Suprapubic skin (tissue), 4 donors: ENCODE results near the gene G6PD. TPM values are rescaled to one million over a fixed set of nuclear protein-coding genes. Genes with fewer than 3 reads are reported as not detected.

Source experiments
- DNase-seq, 2 donors: peaks; one replicate each; pipeline ENCODE4 v3.0.0-alpha.2; 2019; ENCODE audit warnings: low spot score in 2 of 2
- H3K27ac ChIP-seq: fragments of 200-600 bp; sonication (generic); one replicate; pipeline ENCODE4 v1.5.1; 2019
- H3K27me3 ChIP-seq: fragments of 200-600 bp; sonication (generic); one replicate; pipeline ENCODE4 v1.5.1; 2019
- H3K36me3 ChIP-seq: fragments of 200-600 bp; sonication (generic); one replicate; pipeline ENCODE4 v1.5.1; 2019
- H3K4me1 ChIP-seq: fragments of 200-600 bp; sonication (generic); one replicate; pipeline ENCODE4 v1.5.1; 2019
- H3K4me3 ChIP-seq: fragments of 200-600 bp; sonication (generic); one replicate; pipeline ENCODE4 v1.5.1; 2019; ENCODE audit warnings: mild to moderate bottlenecking
- H3K9me3 ChIP-seq: fragments of 200-600 bp; sonication (generic); one replicate; pipeline ENCODE4 v1.5.1; 2019
- EP300 ChIP-seq: sonication (generic); formaldehyde crosslinking; IDR thresholded peaks from one replicate; pipeline ENCODE4 v1.6.1; 2017; ENCODE audit warnings: antibody characterized with exemption
- POLR2A ChIP-seq, 2 donors: fragments of 450-650 bp; IDR thresholded peaks; one replicate each; pipeline ENCODE4 v1.6.1; 2017; ENCODE audit warnings: antibody characterized with exemption in 2 of 2, mild to moderate bottlenecking in 2 of 2, moderate library complexity in 2 of 2
- POLR2AphosphoS5 ChIP-seq, 3 donors: sonication (generic); formaldehyde crosslinking; IDR thresholded peaks; one replicate each; pipeline ENCODE4 v1.6.1; 2017; ENCODE audit warnings: antibody characterized with exemption in 3 of 3
- WGBS: methylation state at CpG from one replicate; pipeline ENCODE4 v1.1.5; 2018; 5-methylcytosine and 5-hydroxymethylcytosine counted together
- total RNA-seq, 4 donors: library from RNA; depleted of rRNA; stranded (reverse); fragments of >200 nt; gene quantifications; one replicate each; pipeline ENCODE4 v1.1.0, GENCODE V29; 2016
- TF ChIP-seq, protein P1 (sequence below), 2 donors: fragments of 200-600 bp in 1 of 2; fragments of 450-650 bp in 1 of 2; sonication (generic) in 1 of 2; IDR thresholded peaks; one replicate each; pipeline ENCODE4 v1.5.1; 2016 to 2019; ENCODE audit warnings: antibody characterized with exemption in 2 of 2, mild to moderate bottlenecking in 1 of 2, moderate library complexity in 1 of 2

G6PD gene
- total RNA-seq, 4 donors from 2014 or later: 22.6 to 60.4 (median 42.0) TPM

DNA sequence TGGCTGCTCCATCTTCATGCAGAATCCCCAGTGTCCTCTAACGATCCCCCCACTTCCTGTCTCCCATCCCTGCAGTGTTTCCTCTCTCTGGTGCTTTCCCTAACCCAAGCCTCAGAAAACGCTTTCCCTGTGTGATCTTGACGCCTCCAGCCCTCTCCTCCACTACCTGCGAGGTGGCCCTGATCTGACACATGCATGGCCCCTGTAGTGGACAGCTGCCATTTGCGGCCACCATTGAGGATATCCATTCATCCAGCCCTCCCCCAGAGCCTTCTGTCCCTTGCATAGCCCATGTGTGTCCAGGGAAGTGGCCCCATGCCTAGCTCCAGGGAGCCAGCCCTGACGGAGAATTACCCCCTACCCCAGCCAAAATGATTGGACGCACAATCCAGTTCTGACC lies 63.3 kb downstream of the G6PD start:
- no peak overlapping the region for H3K27ac ChIP-seq
- no peak for TF ChIP-seq POLR2AphosphoS5 (IDR thresholded peaks at IDR 0.05)
- TF ChIP-seq, protein P1, sequence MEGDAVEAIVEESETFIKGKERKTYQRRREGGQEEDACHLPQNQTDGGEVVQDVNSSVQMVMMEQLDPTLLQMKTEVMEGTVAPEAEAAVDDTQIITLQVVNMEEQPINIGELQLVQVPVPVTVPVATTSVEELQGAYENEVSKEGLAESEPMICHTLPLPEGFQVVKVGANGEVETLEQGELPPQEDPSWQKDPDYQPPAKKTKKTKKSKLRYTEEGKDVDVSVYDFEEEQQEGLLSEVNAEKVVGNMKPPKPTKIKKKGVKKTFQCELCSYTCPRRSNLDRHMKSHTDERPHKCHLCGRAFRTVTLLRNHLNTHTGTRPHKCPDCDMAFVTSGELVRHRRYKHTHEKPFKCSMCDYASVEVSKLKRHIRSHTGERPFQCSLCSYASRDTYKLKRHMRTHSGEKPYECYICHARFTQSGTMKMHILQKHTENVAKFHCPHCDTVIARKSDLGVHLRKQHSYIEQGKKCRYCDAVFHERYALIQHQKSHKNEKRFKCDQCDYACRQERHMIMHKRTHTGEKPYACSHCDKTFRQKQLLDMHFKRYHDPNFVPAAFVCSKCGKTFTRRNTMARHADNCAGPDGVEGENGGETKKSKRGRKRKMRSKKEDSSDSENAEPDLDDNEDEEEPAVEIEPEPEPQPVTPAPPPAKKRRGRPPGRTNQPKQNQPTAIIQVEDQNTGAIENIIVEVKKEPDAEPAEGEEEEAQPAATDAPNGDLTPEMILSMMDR (IDR thresholded peaks at IDR 0.05): no peak
- no peak for TF ChIP-seq POLR2A (IDR thresholded peaks at IDR 0.05)
- no peak for TF ChIP-seq EP300
- no peak for DNase-seq
- no peaks in the 10 kb centered on the region for H3K36me3 ChIP-seq
- no peak overlapping the region for H3K4me3 ChIP-seq
- 82% methylated on average over 7 of the region's 7 CpGs for WGBS
- H3K4me1 ChIP-seq: peaks cover 26% of the 10 kb centered on the region
- no peaks in the 10 kb centered on the region for H3K9me3 ChIP-seq
- no peaks in the 10 kb centered on the region for H3K27me3 ChIP-seq

GRCh38 chrX:154482786-154483185 lies 63.9 kb downstream of the G6PD start:
- Histone ChIP-seq H3K36me3 (no peaks in the 10 kb centered on the region), H3K4me1 (peaks cover 32% of the 10 kb centered on the region), H3K9me3 (no peaks in the 10 kb centered on the region), H3K4me3 (no peak overlapping the region), H3K27ac (no peak overlapping the region), H3K27me3 (no peaks in the 10 kb centered on the region)
- TF ChIP-seq POLR2AphosphoS5 (IDR thresholded peaks at IDR 0.05): no peak
- TF ChIP-seq EP300: no peak
- no peak for TF ChIP-seq POLR2A (IDR thresholded peaks at IDR 0.05)
- TF ChIP-seq, protein P1 (IDR thresholded peaks at IDR 0.05): no peak
- no peak for DNase-seq
- 75% methylated on average over 4 of the region's 7 CpGs for WGBS

GRCh38 chrX:154481911-154482601 lies 64.6 kb downstream of the G6PD start:
- H3K4me1 ChIP-seq: peaks cover 31% of the 10 kb centered on the region
- H3K36me3 ChIP-seq: no peaks in the 10 kb centered on the region
- WGBS: 76% methylated on average over 11 of the region's 14 CpGs
- H3K27ac ChIP-seq: no peak overlapping the region
- no peaks in the 10 kb centered on the region for H3K27me3 ChIP-seq
- H3K4me3 ChIP-seq: no peak overlapping the region
- no peaks in the 10 kb centered on the region for H3K9me3 ChIP-seq
- no peak for TF ChIP-seq EP300
- TF ChIP-seq POLR2AphosphoS5 (IDR thresholded peaks at IDR 0.05): no peak
- TF ChIP-seq, protein P1 (IDR thresholded peaks at IDR 0.05): no peak
- no peak for TF ChIP-seq POLR2A (IDR thresholded peaks at IDR 0.05)
- DNase-seq: peak in 1 of 2 donors; percentile 53

Other genes starting within 250 kb of the G6PD start
- gene FLNA, start 172.2 kb downstream of the G6PD start, total RNA-seq: 100 to 1,000 TPM; 374 to 402 (median 386) TPM
- gene EMD, start 167.6 kb downstream of the G6PD start, total RNA-seq: 10 to 100 TPM; 34.4 to 57.0 (median 53.0) TPM
- gene RPL10, start 148.5 kb downstream of the G6PD start, total RNA-seq: 1,000 to 10,000 TPM; 3,684 to 7,390 (median 6,600) TPM
- 10 to 100 TPM; 14.6 to 30.7 (median 21.2) TPM for gene DNASE1L1, start 137.6 kb downstream of the G6PD start, total RNA-seq
- gene TAFAZZIN, start 135.3 kb downstream of the G6PD start, total RNA-seq: 100 to 1,000 TPM in 1 of 4 donors, 10 to 100 TPM in 3; 37.7 to 122 (median 47.8) TPM
- gene ATP6AP1, start 118.2 kb downstream of the G6PD start, total RNA-seq: 10 to 100 TPM; 47.0 to 64.4 (median 60.0) TPM
- gene GDI1, start 109.7 kb downstream of the G6PD start, total RNA-seq: 100 to 1,000 TPM in 1 of 4 donors, 10 to 100 TPM in 3; 64.9 to 115 (median 73.6) TPM
- gene FAM50A, start 102.7 kb downstream of the G6PD start, total RNA-seq: 10 to 100 TPM; 16.2 to 31.5 (median 23.3) TPM
- gene PLXNA3, start 88.6 kb downstream of the G6PD start, total RNA-seq: 10 to 100 TPM; 12.0 to 52.0 (median 29.6) TPM
- gene LAGE3, start 67.6 kb downstream of the G6PD start, total RNA-seq: 10 to 100 TPM in 3 of 4 donors, 1 to 10 TPM in 1; 8.0 to 44.4 (median 28.6) TPM
- 10 to 100 TPM; 25.8 to 50.5 (median 46.4) TPM for gene UBL4A, start 60.2 kb downstream of the G6PD start, total RNA-seq
- 10 to 100 TPM; 16.5 to 45.0 (median 38.8) TPM for gene SLC10A3, start 56.2 kb downstream of the G6PD start, total RNA-seq
- 10 to 100 TPM; 33.5 to 40.6 (median 36.6) TPM for gene FAM3A, start 30.6 kb downstream of the G6PD start, total RNA-seq
- 10 to 100 TPM; 13.1 to 18.3 (median 15.3) TPM for gene IKBKG, start 774 bp upstream of the G6PD start, total RNA-seq
- not detected for gene CTAG1A, start 38.3 kb upstream of the G6PD start, total RNA-seq
- not detected for gene CTAG1B, start 72.4 kb upstream of the G6PD start, total RNA-seq
- gene CTAG2, start 106.7 kb upstream of the G6PD start, total RNA-seq: not detected
- gene GAB3, start 204.2 kb upstream of the G6PD start, total RNA-seq: 1 to 10 TPM in 2 of 4 donors, under 1 TPM in 2; 0.65 to 2.7 (median 1.6) TPM
- gene DKC1, start 216.0 kb upstream of the G6PD start, total RNA-seq: 10 to 100 TPM; 38.1 to 60.6 (median 42.9) TPM